Erythroblast (primary cell): ENCODE results near the gene ZNF689.

Source experiments
- DNase-seq, 2 experiments: peaks; one replicate each; lab custom pipeline; 2025; lab: John Stamatoyannopoulos, UW
- GATA1 ChIP-seq: IDR thresholded peaks from 2 replicates; pipeline ENCODE4 v1.6.1; 2011; ENCODE audit warnings: low read depth, mild to moderate bottlenecking, control low read depth, low read length, moderate library complexity
- POLR2A ChIP-seq: IDR thresholded peaks from 2 replicates; pipeline ENCODE4 v1.6.1; 2011; ENCODE audit warnings: mild to moderate bottlenecking, low read length

ZNF689 gene

GRCh38 chr16:30557957-30558788, 52.0 kb downstream of the ZNF689 start, which contains the start of gene ZNF764:
ZNF764 (minus strand) TSS chr16:30558374; CDS start chr16:30558182, 192 bp downstream.
- peak; percentile 98 to 99 for DNase-seq
- TF ChIP-seq POLR2A (peak; percentile 58), GATA1 (no peak)

DNA sequence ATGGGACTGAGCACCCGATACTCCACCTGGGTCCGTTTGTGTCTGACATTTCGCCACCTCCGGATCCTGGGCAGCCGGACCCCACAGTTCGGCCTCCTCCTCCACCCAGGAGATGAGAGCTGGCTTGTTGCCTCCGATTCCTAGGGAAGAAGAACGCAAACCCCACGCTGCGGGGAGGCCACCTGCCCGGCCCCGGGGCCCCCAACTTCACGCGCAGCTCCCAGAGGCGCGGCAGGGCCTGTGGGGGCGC, 52.6 kb downstream of the ZNF689 start:
- no peak for DNase-seq
- no peak for TF ChIP-seq GATA1
- TF ChIP-seq POLR2A: no peak

DNA sequence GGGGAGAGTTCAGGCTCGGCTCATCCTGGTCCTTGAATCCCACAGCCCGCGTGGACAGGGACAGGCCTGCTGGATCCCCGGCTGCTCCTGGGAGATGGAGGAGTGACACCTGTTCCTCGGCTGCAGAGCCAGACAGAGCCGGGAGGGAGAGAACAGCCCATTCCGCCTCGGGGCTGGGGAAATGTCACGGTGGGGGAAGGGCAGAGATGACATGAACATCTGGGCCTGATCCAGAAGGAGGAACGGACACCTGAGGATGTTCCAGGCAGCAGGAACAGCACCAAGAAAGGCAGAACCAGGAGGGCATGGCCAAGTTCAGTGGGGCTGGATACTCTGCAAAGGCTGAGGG, 54.1 kb downstream of the ZNF689 start:
- DNase-seq: no peak
- TF ChIP-seq POLR2A (no peak), GATA1 (no peak)

- DNase-seq: no peak
- TF ChIP-seq GATA1: no peak
- TF ChIP-seq POLR2A: no peak
Observed at GRCh38 chr16:30555315-30556124, 54.7 kb downstream of the ZNF689 start.

GRCh38 chr16:30554557-30555314, 55.5 kb downstream of the ZNF689 start:
- DNase-seq: no peak
- TF ChIP-seq GATA1: no peak
- TF ChIP-seq POLR2A: no peak

GRCh38 chr16:30553393-30553899, 56.7 kb downstream of the ZNF689 start:
- TF ChIP-seq POLR2A (no peak), GATA1 (no peak)
- DNase-seq: no peak

- no peak for DNase-seq
- TF ChIP-seq POLR2A (peak; percentile 19), GATA1 (no peak)
Observed at GRCh38 chr16:30552956-30553355, 57.2 kb downstream of the ZNF689 start.
